Sciatic nerve (tissue), 2 donors: Measurements from ENCODE around the gene LEF1. TPM values are rescaled to one million over a fixed set of nuclear protein-coding genes. Genes with fewer than 3 reads are reported as not detected.
A peak's percentile ranks its signal among the peaks of the same experiment; 100 is the strongest.

Source experiments
- ATAC-seq: fragments of 200-7000 bp; cut with Tn5 transposase; one replicate; pipeline ENCODE4 v1.9.1; 2020; ENCODE audit warnings: mild to moderate bottlenecking, moderate library complexity
- DNase-seq: peaks from one replicate; pipeline ENCODE4 v3.0.0-alpha.2; 2020; ENCODE audit warnings: low spot score
- intact Hi-C: fragments of 100-400 bp; cut with DNase I; formaldehyde crosslinking; loops from one replicate; pipeline ENCODE4 v1.14.2; 2022
- total RNA-seq: library from RNA; stranded (reverse); fragmentation: NEBNext Ultra II Directional; extraction: Animal tissue kit (Norgen Biotek cat#: 25700); gene quantifications from one replicate; pipeline ENCODE4 v1.2.1, GENCODE V29; 2021
- donor health status: DM: no; HTN: no; CAD: no.
- donor health status: DM: no; HTN: no; CAD: no.

The LEF1 gene
- total RNA-seq = 10.7 TPM

DNA sequence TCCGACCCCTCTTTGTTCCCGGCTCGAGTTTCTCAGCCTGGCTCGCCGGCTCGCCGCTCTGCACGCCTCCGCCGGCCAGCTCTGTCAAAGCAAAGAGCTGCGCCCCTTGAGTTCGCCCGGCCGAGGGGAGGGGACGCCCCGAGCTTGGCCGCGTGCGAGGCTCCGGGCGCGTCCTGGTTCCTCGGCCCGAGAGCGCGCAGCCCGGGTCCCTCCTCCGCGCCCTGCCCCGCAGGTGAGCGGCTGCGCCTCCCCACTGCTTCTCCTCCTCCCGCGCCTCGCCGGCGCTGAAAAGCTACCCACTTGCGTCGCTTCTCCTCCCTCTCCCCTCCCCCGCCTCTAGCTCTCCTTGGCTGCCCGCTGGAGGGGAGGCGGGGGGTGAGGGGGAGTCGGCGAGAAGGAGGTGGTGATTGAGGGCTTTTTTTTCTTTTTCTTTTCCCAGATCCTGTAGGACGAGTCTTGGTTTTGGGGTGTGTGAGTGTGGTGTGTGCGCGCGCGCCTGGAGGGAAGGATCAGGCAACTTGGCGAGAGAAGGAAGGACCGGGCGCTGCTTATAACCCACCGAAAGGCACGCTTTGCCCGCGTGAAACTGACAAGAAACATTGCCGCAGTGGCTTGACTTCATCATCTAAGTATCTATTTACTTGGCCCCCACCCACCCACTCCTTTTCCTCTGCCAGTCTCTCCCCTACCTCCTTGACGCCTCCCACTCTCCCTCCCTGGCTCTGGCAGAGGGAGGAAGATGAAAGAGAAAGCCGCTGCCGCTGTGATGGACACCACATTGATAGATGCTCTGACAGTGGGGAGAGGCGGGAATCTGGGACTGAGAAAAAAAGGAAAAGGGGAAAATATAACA is at the start of gene LEF1:
TSS of gene LEF1 (minus strand) at position 262 of the 853 bp plus-strand sequence. CDS start 1,165 bp downstream, outside the sequence.
- DNase-seq = peak; percentile 71
- intact Hi-C loops = no loop called here
- peak; percentile 56 for ATAC-seq

DNA sequence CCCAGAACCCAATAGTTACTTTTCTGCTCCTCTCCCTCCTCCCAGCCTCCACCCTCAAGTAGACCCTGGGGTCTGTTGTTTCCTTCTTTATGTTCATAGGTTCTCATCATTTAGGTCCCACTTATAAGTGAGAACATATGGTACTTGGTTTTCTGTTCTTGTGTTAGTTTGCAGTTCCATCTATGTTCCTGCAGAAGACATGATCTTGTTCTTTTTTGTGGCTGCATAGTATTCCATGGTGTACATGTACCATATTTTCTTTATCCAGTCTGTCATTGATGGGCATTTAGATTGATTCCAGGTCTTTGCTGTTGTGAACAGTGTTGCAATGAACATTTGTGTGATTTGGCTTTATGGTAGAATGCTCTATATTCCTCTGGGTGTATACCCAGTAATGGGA is 47.8 kb upstream of the LEF1 start:
- intact Hi-C loops = no loop called here
- DNase-seq = no peak
- ATAC-seq = no peak

DNA sequence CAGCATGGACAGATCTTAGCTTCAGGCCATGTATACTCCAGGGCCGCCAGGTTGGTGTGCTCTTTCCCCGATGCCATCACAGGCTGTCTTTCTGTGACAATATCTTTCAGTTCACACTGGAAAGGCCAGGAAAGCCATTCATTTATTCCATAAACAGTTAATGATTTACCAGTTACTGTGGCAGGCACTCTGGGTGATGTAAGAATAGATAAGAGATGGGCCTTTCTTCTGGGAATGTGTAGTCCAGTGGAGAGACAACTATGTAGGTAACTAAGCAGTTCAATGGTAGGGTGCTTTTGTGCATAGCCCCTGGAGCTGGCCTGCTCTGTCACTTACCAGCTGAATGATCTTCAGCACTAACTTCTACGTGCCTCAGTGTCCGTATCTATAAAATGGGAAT is 46.3 kb upstream of the LEF1 start:
- intact Hi-C loops = no loop called here
- ATAC-seq (no peak), DNase-seq (no peak)

DNA sequence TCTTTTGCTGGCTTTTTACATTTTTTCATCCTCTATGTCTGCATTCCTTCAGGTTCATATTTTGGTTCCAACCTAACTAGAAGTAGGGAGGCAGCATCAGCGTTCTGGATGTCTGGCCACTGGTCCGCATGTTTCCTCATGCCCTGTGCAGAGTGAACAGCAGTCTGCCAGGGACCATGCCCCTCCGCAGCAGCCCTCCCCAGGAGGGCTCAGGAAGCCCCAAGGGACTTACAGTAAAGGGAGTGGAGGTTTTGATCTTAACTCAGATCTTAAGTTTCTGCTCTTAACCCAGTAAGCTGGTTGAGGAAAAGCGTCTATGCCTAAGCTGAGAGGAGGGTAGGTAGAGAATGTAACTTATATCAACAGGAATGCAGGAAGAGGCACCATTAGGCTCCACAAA is 45.0 kb upstream of the LEF1 start:
- ATAC-seq (no peak), DNase-seq (no peak)
- intact Hi-C loops = no loop called here

DNA sequence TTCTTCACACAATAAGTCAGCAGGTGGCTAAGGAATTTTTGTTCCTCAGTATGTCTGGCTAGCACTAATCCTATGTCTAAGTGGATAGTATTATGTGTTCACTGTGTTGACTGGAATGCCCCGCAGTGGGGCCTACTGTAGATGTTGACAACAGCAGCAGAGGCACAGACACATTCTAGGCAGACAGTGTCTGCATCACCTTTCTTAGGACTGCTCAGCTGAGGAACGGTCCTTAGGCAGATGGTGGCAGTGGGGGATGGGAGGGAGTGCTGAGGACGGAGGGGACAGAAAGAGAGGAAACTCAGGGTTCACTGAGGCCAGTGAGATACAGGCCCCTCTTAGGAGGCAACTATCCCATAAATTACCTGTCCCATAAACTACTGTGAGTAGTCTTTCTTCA is 44.6 kb upstream of the LEF1 start:
- ATAC-seq (no peak), DNase-seq (no peak)
- intact Hi-C loops = no loop called here

DNA sequence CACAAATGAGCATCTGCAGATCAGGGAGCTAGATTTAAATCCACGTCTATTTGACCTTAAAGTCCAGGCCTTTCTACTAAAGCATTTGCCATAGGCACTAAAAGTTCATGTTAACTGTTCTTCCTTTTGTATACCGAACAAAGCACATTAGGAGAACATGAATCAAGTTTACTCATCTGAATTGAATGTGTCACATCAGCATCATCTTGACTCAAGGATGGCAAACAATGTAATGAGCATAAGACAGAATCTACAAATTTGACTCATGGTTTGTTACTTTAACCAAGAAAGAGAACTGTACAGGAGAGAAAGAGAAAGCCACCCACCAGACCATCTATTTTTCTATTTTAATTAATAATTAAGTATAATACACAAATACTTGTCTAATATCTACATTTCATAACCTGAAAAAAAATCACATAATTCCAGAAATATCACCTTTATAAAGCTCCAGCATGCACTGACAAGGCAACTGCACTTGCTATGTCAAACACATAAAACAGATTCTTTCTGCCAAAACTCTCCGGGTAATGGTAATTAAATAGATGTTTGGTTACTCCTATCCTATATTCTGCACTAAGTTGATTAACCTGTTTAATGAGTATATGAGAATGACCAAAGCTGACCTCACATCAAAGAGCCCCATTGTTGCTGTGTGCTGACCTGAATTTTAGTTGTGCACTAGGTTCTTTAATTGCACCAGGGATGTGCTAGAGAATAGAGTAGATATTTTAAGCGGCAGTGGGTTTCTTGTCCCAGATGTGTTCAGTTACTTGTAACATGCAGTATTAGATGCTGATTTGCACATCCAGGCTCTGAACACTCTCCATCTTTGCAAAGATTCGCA is 42.5 kb upstream of the LEF1 start:
- DNase-seq = no peak
- intact Hi-C loops = no loop called here
- ATAC-seq = no peak

DNA sequence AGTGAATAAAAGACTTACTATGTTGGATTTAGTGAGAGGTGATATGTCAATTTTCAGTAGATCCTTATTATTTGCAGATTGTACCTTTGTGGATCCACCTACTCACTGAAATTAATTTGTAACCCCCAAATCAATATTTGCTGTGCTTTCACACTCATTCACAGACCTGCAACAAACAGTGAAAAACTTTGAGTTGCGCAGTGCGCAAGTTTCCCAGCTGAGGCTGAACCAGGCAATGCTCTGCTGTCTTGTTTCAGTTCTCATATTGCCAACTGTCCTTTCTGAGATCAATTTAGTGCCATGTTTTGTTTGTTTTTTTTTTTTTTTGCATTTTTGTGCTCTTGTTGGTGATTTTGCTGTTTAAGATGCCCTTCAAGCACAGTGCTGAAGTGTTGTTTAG is 40.8 kb upstream of the LEF1 start:
- no peak for ATAC-seq
- intact Hi-C loops = no loop called here
- no peak for DNase-seq

DNA sequence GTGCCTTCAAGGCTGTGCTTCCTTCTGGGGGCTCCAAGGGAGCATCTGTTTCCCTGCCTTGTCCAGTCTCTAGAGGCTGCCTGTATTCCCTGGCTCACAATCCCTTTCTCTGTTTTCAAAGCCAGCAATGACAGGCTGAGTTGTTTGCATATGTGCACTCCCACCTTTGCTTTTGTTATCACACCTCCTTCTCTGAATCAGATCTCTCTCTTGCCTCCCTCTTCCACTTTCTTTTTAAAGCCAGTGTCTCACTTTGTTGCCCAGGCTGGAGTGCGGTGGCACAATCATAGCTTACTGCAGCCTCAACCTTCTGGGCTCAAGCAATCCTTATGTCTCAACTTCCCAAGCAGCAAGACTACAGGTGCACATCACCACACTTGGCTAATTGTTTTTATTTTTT is 37.1 kb upstream of the LEF1 start:
- intact Hi-C loops = no loop called here
- DNase-seq (no peak), ATAC-seq (no peak)

DNA sequence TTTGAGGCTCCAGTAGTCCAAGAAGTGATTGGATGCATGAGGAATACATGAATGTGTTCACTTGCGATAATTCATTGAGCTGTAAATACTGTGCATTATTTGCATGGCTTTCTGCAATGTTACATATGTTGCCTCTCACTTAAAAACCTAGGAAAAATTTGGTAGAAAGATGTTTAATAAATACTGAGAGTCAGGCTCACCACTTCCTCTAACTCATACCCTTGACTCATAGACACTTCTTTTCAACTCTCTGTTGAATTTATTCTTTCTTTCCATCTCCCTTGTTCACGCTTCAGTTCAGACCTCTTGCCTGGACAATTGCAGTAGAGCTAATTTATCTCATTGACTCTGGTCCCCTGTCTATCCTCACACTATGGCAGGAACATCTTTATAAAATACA is 35.8 kb upstream of the LEF1 start:
- no peak for ATAC-seq
- no peak for DNase-seq
- intact Hi-C loops = no loop called here

DNA sequence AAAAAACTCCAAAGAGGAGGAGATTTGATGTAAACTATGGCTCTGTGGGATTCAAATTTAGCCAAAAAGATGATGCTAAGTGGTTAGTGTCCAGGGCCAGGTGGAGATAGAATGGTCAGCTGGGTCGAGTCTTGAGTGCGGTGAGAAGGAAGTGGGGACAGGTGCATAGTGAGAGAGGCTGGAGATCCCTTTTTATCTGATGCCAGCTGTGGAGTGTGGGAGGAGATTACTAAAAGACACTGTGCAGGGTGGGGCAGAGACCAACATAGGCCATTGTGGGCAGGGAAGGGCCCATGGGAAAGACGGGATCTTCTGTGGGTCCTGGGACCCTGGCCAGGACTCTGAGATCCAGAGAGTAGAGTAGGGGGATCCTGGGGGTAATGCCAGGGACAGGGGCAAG is 34.6 kb upstream of the LEF1 start:
- ATAC-seq = no peak
- intact Hi-C loops = no loop called here

DNA sequence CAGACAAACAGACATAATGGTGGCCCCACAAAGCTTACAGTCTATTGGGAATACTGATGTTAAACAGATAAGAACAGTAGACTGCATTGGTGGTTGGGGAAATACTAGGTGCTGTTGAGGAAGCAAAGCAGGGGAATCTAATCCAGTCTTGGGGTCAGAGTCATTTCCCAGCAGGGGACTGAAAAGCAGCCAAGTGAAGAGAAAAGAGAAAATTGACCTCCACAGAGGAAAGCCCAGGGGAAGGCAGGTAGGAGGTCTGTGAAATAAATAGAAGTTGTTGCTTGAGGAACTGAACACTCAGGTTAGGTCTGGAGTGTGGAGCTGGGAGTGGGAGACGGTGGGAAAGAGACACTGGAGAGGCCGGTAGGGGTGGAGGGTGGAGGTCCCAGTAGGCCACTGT is 33.0 kb upstream of the LEF1 start:
- DNase-seq (no peak), ATAC-seq (no peak)
- intact Hi-C loops = no loop called here

More for the DNA sequence above, 34.6 kb upstream of the LEF1 start:
- DNase-seq = no peak

DNA sequence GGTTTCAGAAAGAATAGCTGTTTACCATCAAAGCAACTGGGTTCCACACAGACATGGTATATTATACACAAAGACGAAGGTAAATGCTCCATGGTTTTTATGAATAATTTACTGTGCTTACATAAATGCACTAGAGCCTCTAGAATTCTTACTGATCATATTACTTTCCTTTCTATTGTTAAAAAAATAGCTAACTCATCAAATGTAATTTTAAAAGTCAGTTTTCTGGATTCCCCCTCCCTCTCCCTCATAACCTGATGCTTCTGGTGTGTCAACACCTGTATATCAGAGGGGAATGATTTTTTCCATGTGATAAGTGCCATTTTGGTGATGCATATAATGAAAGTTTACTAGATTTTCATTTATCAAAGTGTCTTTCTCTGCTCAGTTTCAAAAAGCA is 31.1 kb upstream of the LEF1 start:
- DNase-seq (no peak), ATAC-seq (no peak)
- intact Hi-C loops = no loop called here

DNA sequence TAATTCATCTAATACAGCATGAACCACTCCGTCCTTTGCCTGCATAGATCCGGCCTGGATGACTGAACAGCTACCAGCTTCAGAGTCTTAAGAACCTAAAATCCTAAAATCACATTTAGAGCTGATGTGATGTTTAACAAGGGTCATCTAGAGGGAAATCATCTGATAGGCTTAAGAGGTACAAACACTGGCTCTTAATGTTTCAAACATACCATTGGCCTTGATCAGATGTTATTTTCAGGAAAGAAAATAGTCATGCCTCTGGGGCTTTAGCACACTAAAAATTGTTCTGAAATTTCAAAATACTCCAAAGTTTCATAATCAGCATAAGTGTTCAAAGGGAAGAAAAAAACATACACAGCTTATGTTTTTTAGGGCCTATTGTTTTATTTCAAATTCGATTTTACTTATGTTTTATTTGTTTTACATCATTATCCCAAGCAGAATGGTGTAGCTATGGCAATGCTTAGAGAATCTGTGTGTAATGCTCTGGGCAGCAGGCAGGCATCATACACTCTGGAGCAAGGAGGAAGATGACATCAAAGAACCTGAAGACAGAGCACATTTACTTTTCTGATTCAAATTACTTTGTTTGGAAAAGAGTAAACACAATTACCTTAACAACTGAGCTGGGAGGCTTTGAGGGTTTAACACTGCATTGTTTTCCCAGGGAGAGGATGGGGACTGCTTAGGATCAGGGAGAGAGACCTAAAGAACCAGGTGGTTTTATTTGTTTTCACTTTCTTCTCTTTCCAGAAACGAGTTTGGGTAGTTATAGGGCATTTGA is 25.3 kb upstream of the LEF1 start:
- peak; percentile 94 for ATAC-seq
- DNase-seq = no peak
- intact Hi-C loops = no loop called here

DNA sequence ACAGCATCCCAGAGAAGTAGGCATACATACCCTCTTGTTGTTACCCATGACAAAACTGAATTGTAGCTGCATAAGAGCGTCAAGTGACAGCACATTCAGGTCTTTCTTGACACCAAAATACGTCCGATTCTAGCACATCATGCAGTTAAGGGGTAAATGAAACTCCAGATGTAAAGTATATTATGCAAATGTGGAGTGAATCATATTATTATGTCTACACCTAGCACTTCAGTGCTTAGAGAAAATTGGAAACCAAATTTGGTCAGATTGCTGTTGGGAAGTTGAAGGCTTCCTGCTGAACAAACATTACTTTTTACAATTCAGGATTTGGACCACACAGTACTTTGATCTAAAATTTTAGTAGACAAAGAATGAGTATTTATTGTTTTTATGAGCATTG is 24.2 kb upstream of the LEF1 start:
- ATAC-seq = no peak
- intact Hi-C loops = no loop called here
- DNase-seq = no peak

DNA sequence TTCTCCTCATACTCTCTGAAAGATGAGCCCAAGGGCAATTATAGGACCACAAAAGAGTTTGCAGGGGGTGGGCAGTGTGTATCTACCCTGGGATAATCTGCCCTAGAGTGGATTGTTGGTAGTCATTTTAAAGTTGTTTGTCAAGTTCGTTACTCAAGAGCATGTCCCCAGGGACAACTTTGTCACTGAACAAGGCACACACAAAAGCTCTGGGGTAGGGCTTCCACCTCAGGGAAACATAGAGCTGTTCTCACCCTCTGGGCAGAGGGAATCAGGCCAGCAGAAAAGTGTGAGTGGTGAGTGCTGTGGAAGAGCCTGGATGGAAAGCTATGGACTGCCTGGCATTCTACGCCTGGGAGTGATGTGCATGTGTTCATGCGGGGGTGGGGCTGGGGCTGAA is 23.3 kb upstream of the LEF1 start:
- intact Hi-C loops = no loop called here
- DNase-seq (no peak), ATAC-seq (no peak)

DNA sequence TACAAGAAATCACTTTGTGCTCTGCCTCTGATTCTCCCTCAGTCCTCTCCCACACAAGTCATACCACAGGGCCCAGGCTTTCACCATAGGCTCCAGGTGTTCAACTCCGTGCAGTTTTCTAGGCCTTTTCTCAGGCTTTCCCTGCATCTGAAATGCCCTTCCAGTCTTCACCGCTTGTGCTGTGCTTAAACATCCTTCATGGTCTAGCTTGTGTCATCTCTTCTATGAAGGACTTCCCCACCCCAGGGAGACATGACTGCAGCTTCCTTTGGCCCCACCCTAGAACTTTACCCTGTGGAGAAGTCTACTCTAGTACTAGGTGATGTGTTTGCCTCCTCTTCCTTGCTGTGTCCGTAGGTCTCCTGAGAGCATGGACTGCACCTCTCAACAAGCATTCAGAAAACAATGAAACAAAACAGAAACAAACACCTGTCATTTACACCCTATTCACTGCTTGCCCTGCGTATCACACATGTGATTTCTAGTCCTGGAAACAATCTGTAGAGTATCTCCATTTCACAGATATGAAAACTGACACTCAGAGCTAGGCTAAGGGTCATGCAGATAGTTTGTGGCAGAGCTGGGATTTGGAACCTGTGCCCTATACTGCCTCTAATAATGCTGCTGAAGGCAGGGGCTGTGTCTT is 22.7 kb upstream of the LEF1 start:
- DNase-seq = no peak
- intact Hi-C loops = no loop called here
- ATAC-seq = no peak

DNA sequence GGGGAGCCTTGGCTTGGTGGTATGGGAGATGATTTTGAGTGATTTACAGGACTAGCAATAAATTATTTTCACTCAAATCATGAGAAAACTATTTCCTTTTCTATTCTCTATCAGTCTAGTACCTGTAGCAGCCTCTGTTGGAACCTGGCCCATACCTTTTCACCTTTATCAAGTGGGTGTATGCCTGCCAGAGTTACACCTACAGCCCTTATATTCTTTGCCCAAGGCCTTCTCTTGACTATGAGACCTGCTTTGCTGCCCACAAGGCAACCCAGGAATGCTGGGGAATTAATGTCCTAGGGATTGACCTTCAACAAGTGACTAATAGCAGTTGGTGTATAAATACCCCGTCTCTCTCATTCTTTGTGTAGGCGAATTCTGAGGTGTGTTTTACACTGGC is 20.0 kb upstream of the LEF1 start:
- DNase-seq (no peak), ATAC-seq (no peak)
- intact Hi-C loops = no loop called here

DNA sequence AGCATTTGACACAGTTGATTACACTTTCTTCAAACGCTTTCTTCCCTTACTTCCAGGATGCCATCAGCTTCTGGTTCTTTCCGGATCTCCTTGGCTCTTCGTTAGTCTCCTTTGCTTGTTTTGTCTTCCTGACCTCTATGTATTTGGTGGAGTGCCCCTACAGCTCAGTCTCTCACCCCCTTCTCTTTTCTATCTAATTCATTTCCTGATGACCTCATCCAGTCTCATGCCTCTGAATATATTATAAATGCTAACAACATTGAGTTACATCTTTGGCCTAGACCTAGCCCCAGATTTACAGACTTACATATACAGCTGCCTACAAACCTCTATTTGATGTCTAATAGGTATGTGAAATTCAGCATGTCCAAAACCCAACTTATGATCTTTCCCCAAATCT is 16.5 kb upstream of the LEF1 start:
- DNase-seq (no peak), ATAC-seq (no peak)
- intact Hi-C loops = no loop called here

DNA sequence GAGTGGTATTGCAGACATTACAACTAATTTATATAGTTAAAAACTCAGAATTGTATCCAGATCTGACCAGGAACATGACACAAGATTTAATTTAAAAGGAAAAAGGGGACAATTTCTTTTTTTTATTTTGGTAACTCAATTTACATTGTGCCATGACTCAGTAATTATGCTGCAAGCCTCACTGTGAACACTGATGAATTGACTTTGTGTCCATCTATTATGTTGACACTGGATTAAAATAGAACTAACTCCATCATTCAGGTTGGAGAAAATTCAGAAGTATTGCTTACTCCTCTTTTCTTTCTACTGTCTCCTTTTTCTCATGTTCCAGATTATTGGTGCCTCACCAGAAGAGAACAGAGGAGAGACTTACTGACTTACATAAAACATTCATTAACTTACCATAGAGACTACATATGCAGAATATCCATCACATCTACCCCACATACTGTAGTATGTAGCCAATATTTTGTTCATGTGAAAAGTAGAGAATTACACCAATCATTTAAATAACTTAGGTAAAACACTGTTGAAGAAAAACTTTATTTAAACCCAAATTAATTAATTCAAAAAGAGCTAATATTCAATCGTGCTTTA is 15.8 kb upstream of the LEF1 start:
- intact Hi-C loops = no loop called here
- DNase-seq = no peak
- ATAC-seq = no peak
